SK-N-SH (cell line): ENCODE measurements around the gene PIMREG. TPM values are rescaled to one million over a fixed set of nuclear protein-coding genes. Genes with fewer than 3 reads are reported as not detected.

ENCODE experiments used
- CTCF ChIA-PET: fragments of 300-600, 350-600 bp; formaldehyde crosslinking; extraction: SDS; loops from one replicate; lab custom pipeline; 2021; lab: Yijun Ruan, JAX
- POLR2A ChIA-PET: fragments of 350-600 bp; sonication (Branson Sonifier 250); formaldehyde crosslinking; extraction: SDS; loops from one replicate; lab custom pipeline; 2020; ENCODE audit warnings: antibody characterized with exemption, inconsistent platforms; lab: Yijun Ruan, JAX
- DNase-seq: peaks from one replicate; pipeline ENCODE4 v3.0.0; 2012
- H2AFZ ChIP-seq: fragments of 200-600 bp; sonication (generic); 2 replicates; pipeline ENCODE4 v1.8.1; 2016; ENCODE audit warnings: antibody characterized with exemption, mild to moderate bottlenecking, low read depth
- H3F3A ChIP-seq: fragments of 200-600 bp; sonication (generic); replicated peaks from 2 replicates; pipeline ENCODE3; 2016; ENCODE audit warnings: antibody characterized with exemption, mild to moderate bottlenecking; ENCODE audit not compliant: insufficient read depth
- H3K27ac ChIP-seq, 2 experiments: fragments of 200-500 bp in 1 of 2; fragments of 200-600 bp in 1 of 2; sonication (Bioruptor generic) in 1 of 2; sonication (generic), shearing (Covaris generic) in 1 of 2; 2 replicates each; pipeline versions ENCODE4 v1.5.1 to v1.6.1; 2014 to 2016; ENCODE audit warnings: low read depth in 2 of 2, inconsistent platforms in 1 of 2, low read length in 1 of 2, mild to moderate bottlenecking in 1 of 2, mixed read lengths in 1 of 2
- H3K27me3 ChIP-seq: fragments of 200-600 bp; sonication (generic), shearing (Covaris generic); 2 replicates; pipeline ENCODE4 v1.6.1; 2016; ENCODE audit warnings: mixed run types; ENCODE audit not compliant: insufficient read depth
- H3K36me3 ChIP-seq, 2 experiments: fragments of 200-500 bp in 1 of 2; fragments of 200-600 bp in 1 of 2; sonication (Bioruptor generic) in 1 of 2; sonication (generic) in 1 of 2; replicated peaks in 1 of 2; 2 replicates each; pipeline versions ENCODE3 to v1.5.1; 2014 to 2016; ENCODE audit warnings: low read length in 1 of 2, mild to moderate bottlenecking in 1 of 2; ENCODE audit not compliant: insufficient read depth in 2 of 2, control insufficient read depth in 1 of 2
- H3K4me1 ChIP-seq, 2 experiments: fragments of 200-500 bp in 1 of 2; fragments of 200-600 bp in 1 of 2; sonication (Bioruptor generic) in 1 of 2; sonication (generic), shearing (Covaris generic) in 1 of 2; 2 replicates each; pipeline versions ENCODE4 v1.5.1 to v1.6.1; 2014 to 2016; ENCODE audit warnings: low read depth in 1 of 2, low read length in 1 of 2, mixed run types in 1 of 2; ENCODE audit not compliant: insufficient read depth in 2 of 2, control insufficient read depth in 1 of 2
- H3K4me2 ChIP-seq: fragments of 200-600 bp; sonication (generic), shearing (Covaris generic); 2 replicates; pipeline ENCODE4 v1.6.1; 2017; ENCODE audit warnings: mixed run types
- H3K4me3 ChIP-seq, 2 experiments: fragments of 200-500 bp in 1 of 2; fragments of 200-600 bp in 1 of 2; sonication (Bioruptor generic) in 1 of 2; sonication (generic), shearing (Covaris generic) in 1 of 2; 2 replicates each; pipeline versions ENCODE4 v1.5.1 to v1.8.1; 2014 to 2016; ENCODE audit warnings: low read depth in 2 of 2, inconsistent platforms in 1 of 2, low read length in 1 of 2, mild to moderate bottlenecking in 1 of 2, mixed read lengths in 1 of 2, moderate library complexity in 1 of 2
- H3K79me2 ChIP-seq: fragments of 200-600 bp; sonication (generic); 2 replicates; pipeline ENCODE4 v1.8.1; 2017; ENCODE audit warnings: mild to moderate bottlenecking; ENCODE audit not compliant: insufficient read depth
- H3K9ac ChIP-seq: fragments of 200-600 bp; sonication (generic); 2 replicates; pipeline ENCODE4 v1.6.1; 2017; ENCODE audit warnings: mixed run types
- H3K9me2 ChIP-seq: fragments of 200-600 bp; sonication (generic); 2 replicates; pipeline ENCODE4 v1.6.1; 2017; ENCODE audit warnings: mixed run types
- H3K9me3 ChIP-seq: fragments of 200-600 bp; sonication (generic); 2 replicates; pipeline ENCODE4 v1.6.1; 2017; ENCODE audit warnings: mixed run types, mild to moderate bottlenecking, moderate library complexity
- H4K20me1 ChIP-seq: fragments of 200-600 bp; sonication (generic); 2 replicates; pipeline ENCODE4 v1.6.1; 2017; ENCODE audit warnings: mild to moderate bottlenecking, mixed run types; ENCODE audit not compliant: insufficient read depth
- EZH2phosphoT487 ChIP-seq: fragments of 200-600 bp; sonication (generic); IDR thresholded peaks from 2 replicates; pipeline ENCODE4 v1.6.1; 2017; ENCODE audit warnings: low read depth, mixed run types, mild to moderate bottlenecking, antibody characterized with exemption, moderate library complexity, borderline replicate concordance
- GATA2 ChIP-seq: sonication (generic); formaldehyde crosslinking; IDR thresholded peaks from 2 replicates; pipeline ENCODE4 v1.5.0; 2020; ENCODE audit warnings: mild to moderate bottlenecking, missing genetic modification reagents
- MAX ChIP-seq: IDR thresholded peaks from 2 replicates; pipeline ENCODE4 v1.4.0; 2012; ENCODE audit warnings: low read depth
- MXI1 ChIP-seq: IDR thresholded peaks from 2 replicates; pipeline ENCODE4 v1.6.1; 2012; ENCODE audit warnings: mild to moderate bottlenecking, low read depth, low read length, improper control_type of control experiment
- NRF1 ChIP-seq: IDR thresholded peaks from 2 replicates; pipeline ENCODE4 v1.6.1; 2012; ENCODE audit warnings: low read depth, mild to moderate bottlenecking, low read length
- RCOR1 ChIP-seq: fragments of 150-350 bp; IDR thresholded peaks from 2 replicates; pipeline ENCODE4 v1.6.1; 2017; ENCODE audit warnings: antibody characterized with exemption, low read length
- RFX5 ChIP-seq: IDR thresholded peaks from 2 replicates; pipeline ENCODE4 v1.6.1; 2012; ENCODE audit warnings: mild to moderate bottlenecking, improper control_type of control experiment, low read length
- RXRA ChIP-seq: IDR thresholded peaks from 2 replicates; pipeline ENCODE4 v1.4.0; 2012; ENCODE audit warnings: low read depth, mild to moderate bottlenecking, borderline replicate concordance
- YY1 ChIP-seq: IDR thresholded peaks from 2 replicates; pipeline ENCODE4 v1.4.0; 2012; ENCODE audit warnings: low read depth, mild to moderate bottlenecking
- ZBTB33 ChIP-seq: IDR thresholded peaks from 2 replicates; pipeline ENCODE4 v1.4.0; 2012; ENCODE audit warnings: low read depth, borderline replicate concordance
- WGBS: methylation state at CpG from one replicate; pipeline ENCODE4 v1.1.6; 2017; ENCODE audit warnings: low lambda C conversion rate; 5-methylcytosine and 5-hydroxymethylcytosine counted together
- polyA plus RNA-seq, 3 experiments: library from polyadenylated mRNA; depleted of rRNA; stranded (reverse); fragments of >200 nt; gene quantifications; 2 replicates each; pipeline ENCODE4 v1.2.3, GENCODE V29; 2012

The PIMREG gene
- polyA plus RNA-seq, 1 of the 3 experiments (the other 2 are of a cell fraction) = 19.6 TPM

GRCh38 chr17:6470146-6470718 is 26.0 kb downstream of the PIMREG start (continued):
- TF ChIP-seq GATA2 (CRISPR knock-in tag) (no peak), NRF1 (no peak)

- peaks cover 0 to 5% of the 10 kb centered on the region in 2 experiments; a peak in 3 of 4 replicates for H3K4me1 ChIP-seq
- TF ChIP-seq RXRA (no peak), MAX (no peak), YY1 (no peak), NRF1 (no peak), ZBTB33 (no peak), MXI1 (no peak), RFX5 (no peak), EZH2phosphoT487 (no peak), GATA2 (CRISPR knock-in tag) (no peak), RCOR1 (no peak)
- TF ChIP-seq, all 33 proteins: peak for 0
- DNase-seq = no peak
- Histone ChIP-seq H2AFZ (no peak overlapping the region), H3K9me3 (no peaks in the 10 kb centered on the region), H3K4me3 (no peak overlapping the region), H3K27me3 (no peaks in the 10 kb centered on the region), H3K9ac (no peak overlapping the region), H3K36me3 (no peaks in the 10 kb centered on the region), H3K27ac (no peak overlapping the region), H3K9me2 (no peaks in the 10 kb centered on the region), H4K20me1 (no peaks in the 10 kb centered on the region), H3F3A (no peaks in the 10 kb centered on the region), H3K79me2 (no peaks in the 10 kb centered on the region), H3K4me2 (no peak overlapping the region)
- POLR2A ChIA-PET = no interaction called here
- WGBS = 69% methylated on average over 6 of the region's 17 CpGs
- CTCF ChIA-PET = interaction anchor here (0.6 to 1.7 kb wide), 6 partner anchors 9 to 169 kb away, joined by 3 to 5 read pairs (median 4); partner anchors contain the start of gene KIAA0753
Observed at GRCh38 chr17:6470751-6471521, 26.7 kb downstream of the PIMREG start.
